ACHN (cell line): ENCODE results near the gene STK32C.
"Not testable (repeated sequence)": the region's sequence is repeated elsewhere in the genome, so short reads cannot be mapped to it uniquely, and the experiment has no call there.

Source experiments
- DNase-seq: peaks from one replicate; pipeline ENCODE4 v3.0.0-alpha.2; 2015
- in situ Hi-C: cut with HindIII; loops from 2 replicates; pipeline ENCODE4 v1.10.0; 2017; ENCODE audit warnings: low sequenced_read_pairs, low pct_ligation_motif_present, low pct_unique_long_range_greater_than_20kb

STK32C gene

GRCh38 chr10:132307823-132308586 is at the start of gene STK32C:
STK32C (minus strand) TSS chr10:132307950; CDS start chr10:132307833, 117 bp downstream.
- in situ Hi-C loops, result no loop called here
- peak; percentile 88 for DNase-seq

DNA sequence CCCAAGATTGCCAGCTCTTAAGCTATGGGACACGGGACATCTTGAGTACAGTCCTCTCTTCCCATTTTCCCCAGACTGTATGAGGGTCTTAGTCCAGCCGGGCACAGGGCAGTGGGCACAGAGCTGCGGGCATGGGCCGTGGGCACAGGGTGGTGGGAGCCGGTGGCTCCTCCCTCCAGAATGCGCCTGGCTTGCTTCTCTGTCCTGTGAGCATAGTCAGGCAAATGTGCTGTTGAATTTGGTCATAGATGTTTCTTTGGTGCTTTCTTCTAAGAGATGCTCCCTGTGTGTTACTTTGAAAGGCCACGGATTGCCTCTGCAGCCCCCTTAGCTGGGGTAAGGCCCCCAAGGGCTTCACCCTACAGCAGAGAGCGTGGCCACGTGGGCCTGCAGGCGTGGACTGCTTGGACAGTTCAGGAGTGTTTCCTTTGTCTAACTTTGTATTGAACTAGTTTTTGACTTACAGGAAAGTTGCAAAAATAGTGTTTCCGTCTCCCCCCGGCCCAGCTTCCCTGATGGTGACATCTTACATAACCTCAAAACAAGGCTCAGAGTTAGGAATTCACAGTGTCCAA is 49.0 kb upstream of the STK32C start:
- in situ Hi-C loops, result no loop called here

GRCh38 chr10:132355754-132356153 is 48.0 kb upstream of the STK32C start:
- in situ Hi-C loops, result no loop called here
- DNase-seq, result no peak

More for the DNA sequence above, 49.0 kb upstream of the STK32C start:
- DNase-seq, result no peak

DNA sequence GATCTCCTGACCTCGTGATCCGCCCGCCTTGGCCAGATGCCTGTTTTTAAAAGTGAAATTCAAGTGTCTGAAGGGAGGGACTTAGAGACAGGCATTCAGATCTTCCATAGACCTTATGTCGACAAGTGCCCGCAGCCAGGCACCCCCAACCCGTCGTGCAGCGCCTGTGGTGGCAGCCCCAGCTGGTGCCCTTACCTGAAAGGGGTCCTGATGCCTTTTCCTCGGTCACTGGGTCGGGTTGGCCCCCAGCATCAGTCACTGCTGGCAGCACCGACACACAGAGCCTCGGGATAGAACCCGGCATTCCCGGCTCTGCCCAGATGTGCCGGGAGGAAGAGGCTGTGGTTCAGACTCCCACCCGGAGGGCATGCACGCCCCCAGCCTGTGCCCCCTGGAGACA is 47.5 kb upstream of the STK32C start:
- DNase-seq, result no peak
- in situ Hi-C loops, result no loop called here

DNA sequence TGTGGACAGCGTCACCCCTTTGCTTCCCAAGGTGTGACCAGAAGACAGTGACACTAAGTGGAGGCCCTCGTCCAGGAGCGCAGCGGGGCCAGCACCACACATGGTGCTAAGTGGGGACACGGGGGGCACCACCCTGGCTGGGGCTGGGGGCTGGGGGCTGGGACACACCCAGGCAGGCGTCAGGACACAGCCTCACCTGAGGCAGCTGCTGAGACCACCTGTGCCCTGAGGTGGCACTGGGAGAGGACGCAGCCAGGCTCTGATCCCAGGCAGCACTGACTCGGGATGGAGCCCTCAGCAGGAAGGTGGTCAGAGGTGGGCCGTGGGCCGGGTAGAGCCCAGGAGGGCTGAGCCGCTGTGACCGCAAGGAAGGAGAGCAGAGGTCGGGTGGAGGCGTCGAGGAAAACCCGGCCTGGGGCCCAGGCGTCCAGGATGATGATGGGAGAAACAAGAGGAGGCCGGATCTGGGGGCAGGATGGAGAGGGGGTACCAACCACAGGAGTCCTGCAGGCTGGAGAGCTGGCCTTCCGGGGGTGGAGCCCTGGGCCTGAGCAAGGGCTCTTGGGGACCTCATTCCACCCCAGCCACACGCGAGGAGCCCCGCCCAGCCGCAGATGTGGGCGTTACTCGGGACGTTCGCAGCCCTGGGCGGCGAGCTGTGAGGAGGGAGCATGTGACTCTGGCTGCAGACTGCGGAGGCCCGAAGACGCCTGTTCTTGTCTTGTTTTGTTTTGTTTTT is 46.8 kb upstream of the STK32C start:
- no peak for DNase-seq
- in situ Hi-C loops, result no loop called here

DNA sequence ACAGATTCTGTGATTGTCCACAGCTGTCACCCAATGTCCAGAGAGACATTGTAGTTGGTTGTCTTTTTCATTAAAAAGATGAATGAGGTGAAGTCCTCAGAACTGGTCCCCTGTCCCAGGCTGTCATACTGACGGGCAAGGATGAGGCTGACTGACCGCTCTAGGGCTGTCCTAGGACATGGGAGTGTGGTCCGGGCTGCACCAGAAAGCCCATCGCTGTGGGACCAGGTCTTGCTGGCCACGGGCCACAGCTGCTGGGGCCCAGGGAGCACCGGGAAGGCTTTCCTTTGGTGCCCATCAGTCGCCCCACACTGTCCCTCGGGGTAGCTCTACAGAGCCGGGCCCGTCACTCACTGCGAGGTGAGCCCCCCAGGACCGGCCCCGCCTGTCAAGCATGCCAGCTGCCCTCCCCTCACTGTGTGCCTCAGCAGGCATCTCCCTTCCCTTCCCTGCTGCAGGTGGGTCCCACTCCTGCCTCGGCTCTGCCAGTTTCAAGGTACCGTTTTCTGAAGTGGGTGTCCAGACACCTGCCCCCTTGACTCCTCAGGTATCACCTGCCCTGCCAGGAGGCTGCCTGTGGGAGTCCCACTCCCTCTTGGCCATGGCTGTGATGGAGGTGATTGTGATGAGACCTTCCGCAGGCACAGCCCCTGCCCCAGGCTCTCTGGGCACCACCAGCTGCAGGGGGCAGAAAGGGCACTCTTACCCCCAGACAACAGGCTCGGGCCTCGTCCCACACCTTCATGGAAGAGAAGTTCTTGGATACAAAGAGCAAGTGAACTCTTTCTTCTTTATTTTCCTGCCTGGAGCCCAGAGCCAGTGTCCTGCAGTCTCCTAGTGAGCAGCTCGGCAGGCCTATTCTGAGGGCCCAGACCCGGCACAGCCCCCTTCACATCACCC is 46.0 kb upstream of the STK32C start:
- in situ Hi-C loops, result no loop called here
- DNase-seq, result no peak

- peak; percentile 56 for DNase-seq
- in situ Hi-C loops, result not testable (repeated sequence)
These were observed 44.9 kb upstream of the STK32C start for GRCh38 chr10:132352462-132353308.

GRCh38 chr10:132351611-132352010 is 43.9 kb upstream of the STK32C start:
- DNase-seq, result no peak

DNA sequence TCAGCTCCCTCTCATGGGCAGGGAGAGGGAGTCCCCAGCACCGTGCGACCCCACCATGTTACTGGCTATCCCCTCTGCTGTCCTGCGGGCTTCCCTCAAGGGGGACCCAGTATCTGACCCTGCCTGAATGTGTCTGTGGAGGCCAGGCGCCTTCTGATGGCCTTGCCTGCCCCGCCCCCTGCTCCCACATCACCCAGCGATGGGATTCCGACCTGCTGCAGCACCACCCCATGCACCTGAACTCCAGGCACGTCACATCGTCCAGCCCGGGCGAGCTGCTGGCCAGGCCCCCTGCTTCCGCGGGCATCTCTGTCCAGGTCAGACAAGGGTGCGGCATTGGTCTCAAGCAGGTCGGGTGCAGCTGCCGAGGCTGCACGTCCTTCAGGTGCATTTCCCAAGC is 43.2 kb upstream of the STK32C start:
- DNase-seq, result no peak
- in situ Hi-C loops, result no loop called here

More at GRCh38 chr10:132351611-132352010, 43.9 kb upstream of the STK32C start:
- in situ Hi-C loops, result no loop called here

- in situ Hi-C loops, result no loop called here
- DNase-seq, result no peak
These were observed 42.6 kb upstream of the STK32C start for GRCh38 chr10:132350391-132350790.

DNA sequence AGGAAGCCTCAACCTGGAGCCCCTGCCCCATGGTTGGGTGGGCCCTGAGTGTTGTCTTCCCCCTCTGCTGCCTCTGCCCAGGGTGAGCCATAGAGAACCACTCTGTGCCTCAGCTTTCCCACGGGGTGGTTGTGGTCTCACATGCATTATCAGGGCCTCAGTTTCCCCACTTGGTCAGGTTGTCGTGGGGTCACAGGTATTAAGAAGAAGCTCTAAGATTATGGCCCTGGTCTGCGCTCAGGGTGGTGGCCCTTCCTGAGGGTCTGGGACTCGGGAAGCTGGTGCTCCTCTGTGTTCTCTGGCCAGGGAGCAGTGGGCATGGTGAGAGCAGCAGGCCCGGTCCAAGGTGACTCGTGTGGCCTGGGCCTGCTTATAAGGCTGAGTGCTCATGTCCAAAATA is 42.0 kb upstream of the STK32C start:
- in situ Hi-C loops, result loop anchor here (10.0 kb wide), 1 partner anchor 115 kb away; no protein-coding TSS in a partner anchor
- no peak for DNase-seq

- in situ Hi-C loops, result loop anchor here (10.0 kb wide), 1 partner anchor 113 kb away; no protein-coding TSS in a partner anchor
- no peak for DNase-seq
These were observed 40.1 kb upstream of the STK32C start for GRCh38 chr10:132347931-132348267.

DNA sequence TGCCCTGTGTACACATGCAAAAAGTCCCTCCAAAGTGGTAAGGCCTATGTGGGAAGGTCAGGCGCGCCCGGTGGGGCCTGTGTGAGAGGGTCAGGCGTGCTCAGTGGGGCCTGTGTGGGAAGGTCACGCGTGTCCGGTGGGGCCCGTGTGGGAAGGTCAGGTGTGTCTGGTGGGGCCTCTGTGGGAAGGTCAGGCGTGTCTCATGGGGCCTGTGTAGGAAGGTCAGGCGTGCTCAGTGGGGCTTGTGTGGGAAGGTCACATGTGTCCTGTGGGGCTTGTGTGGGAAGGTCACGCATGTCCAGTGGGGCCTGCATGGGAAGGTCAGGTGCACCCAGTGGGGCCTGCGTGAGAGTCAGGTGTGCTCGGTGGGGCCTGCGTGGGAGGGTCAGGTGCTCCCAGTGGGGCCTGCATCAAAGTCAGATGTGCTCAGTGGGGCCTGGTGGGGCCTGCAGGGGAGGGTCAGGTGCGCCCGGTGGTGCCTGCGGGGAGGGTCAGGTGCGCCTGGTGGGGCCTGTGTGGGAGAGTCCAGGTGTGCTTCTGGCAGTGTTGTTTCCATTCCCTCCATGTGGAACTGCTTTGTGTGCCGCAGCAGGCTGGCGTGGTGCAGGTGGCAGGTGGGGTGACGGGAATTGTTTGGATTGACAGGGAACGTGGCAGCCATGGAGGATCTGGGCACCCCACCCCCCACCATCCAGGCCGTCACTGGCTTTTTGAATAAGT is 39.6 kb upstream of the STK32C start:
- no peak for DNase-seq
- in situ Hi-C loops, result loop anchor here (10.0 kb wide), 1 partner anchor 113 kb away; no protein-coding TSS in a partner anchor

- in situ Hi-C loops, result loop anchor here (10.0 kb wide), 1 partner anchor 112 kb away; no protein-coding TSS in a partner anchor
- no peak for DNase-seq
These were observed 39.1 kb upstream of the STK32C start for GRCh38 chr10:132346806-132347205.

DNA sequence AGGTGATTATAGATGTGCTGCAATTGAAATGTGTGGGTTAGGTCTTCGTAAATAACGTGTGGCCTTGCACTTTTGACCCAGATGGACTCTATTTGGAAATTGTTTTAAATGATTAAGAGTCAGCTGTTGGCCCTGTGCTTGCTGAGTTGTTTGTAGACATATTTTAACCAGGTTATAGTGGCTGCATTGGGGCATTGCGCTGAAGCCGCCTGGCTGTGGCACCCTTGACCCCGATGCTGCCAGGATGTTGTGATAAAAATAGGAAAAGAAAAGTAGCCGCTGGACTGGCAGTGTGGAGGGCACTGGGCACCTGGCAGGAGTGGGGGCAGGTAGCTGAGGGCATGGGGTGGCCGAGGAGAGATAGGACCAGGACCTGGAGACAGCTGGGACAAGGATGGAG is 37.6 kb upstream of the STK32C start:
- DNase-seq, result no peak
- in situ Hi-C loops, result loop anchor here (10.0 kb wide), 1 partner anchor 111 kb away; no protein-coding TSS in a partner anchor

DNA sequence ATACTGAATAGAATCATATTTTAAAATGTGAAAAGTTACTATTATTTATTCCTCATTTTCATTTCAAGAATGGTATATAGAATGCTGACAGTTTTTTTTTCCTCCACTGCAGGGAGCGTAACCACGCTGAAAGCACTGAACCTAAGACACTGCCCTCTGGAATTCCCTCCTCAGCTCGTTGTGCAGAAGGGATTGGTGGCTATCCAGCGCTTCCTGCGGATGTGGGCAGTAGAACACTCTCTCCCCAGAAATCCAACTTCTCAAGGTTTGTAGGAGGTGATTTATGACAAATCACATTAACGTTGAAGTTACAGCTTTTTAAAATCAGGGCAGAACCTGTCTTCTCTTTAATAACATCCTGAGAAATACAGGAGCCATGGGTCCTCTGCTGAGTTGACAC is 36.6 kb upstream of the STK32C start:
- no peak for DNase-seq
- in situ Hi-C loops, result loop anchor here (10.0 kb wide), 1 partner anchor 110 kb away; no protein-coding TSS in a partner anchor

DNA sequence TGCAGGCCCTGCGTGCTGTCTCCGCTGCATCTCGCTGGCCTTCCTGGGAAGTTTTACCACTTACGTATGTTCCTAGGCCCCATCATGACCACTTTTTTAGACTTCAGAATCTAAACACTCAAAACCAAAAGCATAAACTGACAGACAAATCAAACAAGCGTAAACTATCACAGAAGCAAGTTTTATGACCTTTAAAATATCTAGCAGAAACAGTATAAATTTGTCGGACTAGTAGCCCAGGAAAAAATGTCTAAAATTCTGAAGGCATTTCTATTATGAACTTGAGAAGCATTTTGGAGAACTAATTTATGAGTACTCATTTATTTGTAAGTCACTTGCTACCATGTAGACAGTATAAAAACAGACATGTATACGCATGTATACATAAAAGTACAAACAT is 34.8 kb upstream of the STK32C start:
- DNase-seq, result no peak
- in situ Hi-C loops, result loop anchor here (10.0 kb wide), 1 partner anchor 108 kb away; no protein-coding TSS in a partner anchor
